Activated CD4-positive, alpha-beta T cell treated with anti-CD3 and anti-CD28 coated beads, Interleukin-2, amount 10 ng/mL, durations not matched to agents 7 days and 5 days (primary cell): Measurements from ENCODE around the gene TCF3. TPM values are rescaled to one million over a fixed set of nuclear protein-coding genes. Genes with fewer than 3 reads are reported as not detected.

ENCODE experiments used
- CTCF ChIA-PET: fragments of 350-600 bp; sonication (Branson Sonifier 250); formaldehyde crosslinking; loops from one replicate; lab custom pipeline; 2021; ENCODE audit warnings: antibody characterized with exemption; lab: Charles Lee
- POLR2A ChIA-PET: fragments of 350-600 bp; sonication (Branson Sonifier 250); formaldehyde crosslinking; loops from one replicate; lab custom pipeline; 2021; ENCODE audit warnings: antibody characterized with exemption; lab: Charles Lee
- DNase-seq: peaks from one replicate; pipeline ENCODE4 v3.0.0-alpha.2; 2020
- H3K27ac Mint-ChIP-seq: one replicate; pipeline ENCODE4 v1.8.0; 2021; ENCODE audit warnings: mild to moderate bottlenecking, moderate library complexity, mixed read lengths
- H3K27me3 Mint-ChIP-seq: one replicate; pipeline ENCODE4 v1.8.0; 2021; ENCODE audit warnings: mixed read lengths
- H3K36me3 Mint-ChIP-seq: one replicate; pipeline ENCODE4 v1.8.0; 2021; ENCODE audit warnings: low read depth, mixed read lengths
- H3K4me1 Mint-ChIP-seq: one replicate; pipeline ENCODE4 v1.8.0; 2021; ENCODE audit warnings: mixed read lengths
- H3K4me3 Mint-ChIP-seq: one replicate; pipeline ENCODE4 v1.8.0; 2021; ENCODE audit warnings: mild to moderate bottlenecking, moderate library complexity, mixed read lengths
- H3K9me3 Mint-ChIP-seq: one replicate; pipeline ENCODE4 v1.8.0; 2021; ENCODE audit warnings: mixed read lengths
- total RNA-seq, 2 experiments: library from RNA; stranded (reverse); gene quantifications; one replicate each; pipeline ENCODE4 v1.2.3, GENCODE V29; 2021

The TCF3 gene
- total RNA-seq, 2 experiments from 2014 or later = 84.5 to 85.9 TPM

- no peaks in the 10 kb centered on the region for H3K9me3 Mint-ChIP-seq
- H3K4me1 Mint-ChIP-seq = peaks cover 19% of the 10 kb centered on the region
- POLR2A ChIA-PET = no interaction called here
- CTCF ChIA-PET = interaction anchor here (1.0 to 1.1 kb wide), 2 partner anchors 10 to 32 kb away, joined by 3 read pairs; no protein-coding TSS in a partner anchor
- H3K27ac Mint-ChIP-seq = peak overlapping the region; percentile 25
- no peak overlapping the region for H3K4me3 Mint-ChIP-seq
- H3K27me3 Mint-ChIP-seq = no peaks in the 10 kb centered on the region
- no peak for DNase-seq
- peaks cover 5% of the 10 kb centered on the region for H3K36me3 Mint-ChIP-seq
These were observed 1.9 kb upstream of the TCF3 start for GRCh38 chr19:1654178-1654792.

GRCh38 chr19:1653300-1653628, 849 bp upstream of the TCF3 start:
- DNase-seq = no peak
- H3K27me3 Mint-ChIP-seq = no peaks in the 10 kb centered on the region
- H3K4me3 Mint-ChIP-seq = peak overlapping the region; percentile 65
- ChIA-PET CTCF (interaction anchor here (0.9 kb wide), 1 partner anchor 35 kb away, joined by 4 read pairs; no protein-coding TSS in a partner anchor), POLR2A (no interaction called here)
- peak overlapping the region; percentile 88 for H3K27ac Mint-ChIP-seq
- H3K9me3 Mint-ChIP-seq = no peaks in the 10 kb centered on the region
- H3K4me1 Mint-ChIP-seq = peaks cover 22% of the 10 kb centered on the region
- peaks cover 5% of the 10 kb centered on the region for H3K36me3 Mint-ChIP-seq

GRCh38 chr19:1651568-1652291, 685 bp downstream of the TCF3 start:
- POLR2A ChIA-PET = interaction anchor here (0.7 kb wide), 2 partner anchors 58 to 115 kb away, joined by 3 read pairs; no protein-coding TSS in a partner anchor

GRCh38 chr19:1650650-1651567, 1.5 kb downstream of the TCF3 start:
- peak; percentile 61 for DNase-seq
- Mint-ChIP-seq H3K4me1 (peaks cover 22% of the 10 kb centered on the region), H3K27me3 (no peaks in the 10 kb centered on the region), H3K36me3 (peaks cover 5% of the 10 kb centered on the region), H3K27ac (peak overlapping the region; percentile 80), H3K4me3 (peak overlapping the region; percentile 74), H3K9me3 (no peaks in the 10 kb centered on the region)
- ChIA-PET CTCF (interaction anchor here (0.6 to 1.6 kb wide), 7 partner anchors 9 to 137 kb away, joined by 3 to 7 read pairs (median 3); no protein-coding TSS in a partner anchor), POLR2A (interaction anchor here (0.7 kb wide), 2 partner anchors 57 to 116 kb away, joined by 3 read pairs; no protein-coding TSS in a partner anchor)

More at GRCh38 chr19:1651568-1652291, 685 bp downstream of the TCF3 start:
- CTCF ChIA-PET = interaction anchor here (0.6 to 1.6 kb wide), 4 partner anchors 8 to 137 kb away, joined by 3 to 7 read pairs (median 4); no protein-coding TSS in a partner anchor
- H3K4me3 Mint-ChIP-seq = peak overlapping the region; percentile 74
- peaks cover 5% of the 10 kb centered on the region for H3K36me3 Mint-ChIP-seq
- H3K9me3 Mint-ChIP-seq = no peaks in the 10 kb centered on the region
- no peaks in the 10 kb centered on the region for H3K27me3 Mint-ChIP-seq
- peak; percentile 42 for DNase-seq
- H3K27ac Mint-ChIP-seq = peak overlapping the region; percentile 80
- H3K4me1 Mint-ChIP-seq = peaks cover 22% of the 10 kb centered on the region

GRCh38 chr19:1649706-1650649, 2.4 kb downstream of the TCF3 start:
- Mint-ChIP-seq H3K27ac (peak overlapping the region; percentile 80), H3K9me3 (no peaks in the 10 kb centered on the region), H3K36me3 (peaks cover 5% of the 10 kb centered on the region), H3K4me1 (peaks cover 22% of the 10 kb centered on the region), H3K27me3 (no peaks in the 10 kb centered on the region), H3K4me3 (peak overlapping the region; percentile 74)
- no peak for DNase-seq
- POLR2A ChIA-PET = no interaction called here
- CTCF ChIA-PET = interaction anchor here (1.0 to 1.6 kb wide), 3 partner anchors 22 to 138 kb away, joined by 3 to 5 read pairs (median 3); no protein-coding TSS in a partner anchor

GRCh38 chr19:1648920-1649541, 3.4 kb downstream of the TCF3 start:
- CTCF ChIA-PET = no interaction called here
- Mint-ChIP-seq H3K4me3 (no peak overlapping the region), H3K27ac (no peak overlapping the region), H3K27me3 (no peaks in the 10 kb centered on the region), H3K36me3 (peaks cover 5% of the 10 kb centered on the region), H3K4me1 (peaks cover 22% of the 10 kb centered on the region), H3K9me3 (no peaks in the 10 kb centered on the region)
- POLR2A ChIA-PET = no interaction called here
- DNase-seq = no peak

- no peak for DNase-seq
- POLR2A ChIA-PET = no interaction called here
- CTCF ChIA-PET = no interaction called here
- H3K4me1 Mint-ChIP-seq = peaks cover 22% of the 10 kb centered on the region
- no peak overlapping the region for H3K27ac Mint-ChIP-seq
- H3K4me3 Mint-ChIP-seq = no peak overlapping the region
- H3K36me3 Mint-ChIP-seq = peaks cover 5% of the 10 kb centered on the region
- H3K9me3 Mint-ChIP-seq = no peaks in the 10 kb centered on the region
- no peaks in the 10 kb centered on the region for H3K27me3 Mint-ChIP-seq
These were observed 4.0 kb downstream of the TCF3 start for GRCh38 chr19:1648459-1648849.

- POLR2A ChIA-PET = no interaction called here
- no peak overlapping the region for H3K4me3 Mint-ChIP-seq
These were observed 4.6 kb downstream of the TCF3 start for GRCh38 chr19:1647501-1648458.

GRCh38 chr19:1646659-1647453, 5.6 kb downstream of the TCF3 start:
- POLR2A ChIA-PET = no interaction called here
- Mint-ChIP-seq H3K27ac (no peak overlapping the region), H3K36me3 (peaks cover 5% of the 10 kb centered on the region), H3K27me3 (no peaks in the 10 kb centered on the region), H3K4me3 (no peak overlapping the region), H3K4me1 (peaks cover 18% of the 10 kb centered on the region), H3K9me3 (no peaks in the 10 kb centered on the region)
- CTCF ChIA-PET = no interaction called here
- DNase-seq = no peak

More at GRCh38 chr19:1647501-1648458, 4.6 kb downstream of the TCF3 start:
- CTCF ChIA-PET = no interaction called here
- Mint-ChIP-seq H3K27ac (no peak overlapping the region), H3K9me3 (no peaks in the 10 kb centered on the region), H3K27me3 (no peaks in the 10 kb centered on the region), H3K4me1 (peaks cover 18% of the 10 kb centered on the region), H3K36me3 (peaks cover 5% of the 10 kb centered on the region)
- no peak for DNase-seq

GRCh38 chr19:1646149-1646548, 6.3 kb downstream of the TCF3 start:
- H3K4me3 Mint-ChIP-seq = no peak overlapping the region
- H3K27me3 Mint-ChIP-seq = no peaks in the 10 kb centered on the region
- ChIA-PET CTCF (no interaction called here), POLR2A (no interaction called here)
- H3K4me1 Mint-ChIP-seq = peaks cover 18% of the 10 kb centered on the region
- DNase-seq = no peak
- no peaks in the 10 kb centered on the region for H3K9me3 Mint-ChIP-seq
- no peak overlapping the region for H3K27ac Mint-ChIP-seq
- H3K36me3 Mint-ChIP-seq = peaks cover 5% of the 10 kb centered on the region
